Stimulated activated CD4-positive, alpha-beta T cell treated with anti-CD3 and anti-CD28 coated beads, Interleukin-4, amount 100 ng/mL, for 4 hours (primary cell): ENCODE measurements around the gene ARAP1.
"Not testable (repeated sequence)": the region's sequence is repeated elsewhere in the genome, so short reads cannot be mapped to it uniquely, and the experiment has no call there.

Source experiments
- DNase-seq, 2 experiments: peaks; one replicate each; pipeline ENCODE4 v3.0.0-alpha.2; 2020

The ARAP1 gene

GRCh38 chr11:72752088-72752914 lies at the start of gene ARAP1:
ARAP1 (minus strand) TSS chr11:72752408; CDS start chr11:72727128, 25,280 bp downstream.
- peak; percentile 72 to 76 for DNase-seq

GRCh38 chr11:72799441-72799840 lies 47.2 kb upstream of the ARAP1 start:
- no peak for DNase-seq

- no peak for DNase-seq
Measured at GRCh38 chr11:72798361-72798760, 46.2 kb upstream of the ARAP1 start.

GRCh38 chr11:72793425-72794367 lies 41.5 kb upstream of the ARAP1 start, which contains the start of gene STARD10:
STARD10 (minus strand) TSS chr11:72794047; CDS start chr11:72781181, 12,866 bp downstream.
- peak; percentile 92 to 96 for DNase-seq

- DNase-seq, result no peak
Measured at GRCh38 chr11:72793076-72793424, 40.8 kb upstream of the ARAP1 start.

GRCh38 chr11:72792437-72793021 lies 40.3 kb upstream of the ARAP1 start:
- no peak for DNase-seq

- not testable (repeated sequence) for DNase-seq
Measured at GRCh38 chr11:72791228-72791627, 39.0 kb upstream of the ARAP1 start.

- no peak for DNase-seq
Measured at GRCh38 chr11:72789493-72790131, 37.4 kb upstream of the ARAP1 start.

- no peak for DNase-seq
Measured at GRCh38 chr11:72788241-72788640, 36.0 kb upstream of the ARAP1 start.

GRCh38 chr11:72787216-72788104 lies 35.3 kb upstream of the ARAP1 start:
- no peak for DNase-seq

GRCh38 chr11:72786305-72787215 lies 34.4 kb upstream of the ARAP1 start:
- DNase-seq, result no peak

GRCh38 chr11:72784662-72785061 lies 32.5 kb upstream of the ARAP1 start:
- no peak for DNase-seq

GRCh38 chr11:72783144-72783905 lies 31.1 kb upstream of the ARAP1 start:
- DNase-seq, result no peak

- DNase-seq, result no peak
Measured at GRCh38 chr11:72782081-72782920, 30.1 kb upstream of the ARAP1 start.

- peak; percentile 51 to 64 for DNase-seq
Measured at GRCh38 chr11:72781313-72782080, 29.3 kb upstream of the ARAP1 start.

GRCh38 chr11:72781063-72781312 lies 28.8 kb upstream of the ARAP1 start:
- DNase-seq, result no peak

- DNase-seq, result no peak
Measured at GRCh38 chr11:72780296-72781062, 28.3 kb upstream of the ARAP1 start.
